Naive thymus-derived CD8-positive, alpha-beta T cell (primary cell): ENCODE data around the gene TRIM28. TPM values are rescaled to one million over a fixed set of nuclear protein-coding genes. Genes with fewer than 3 reads are reported as not detected.

ENCODE experiments used
- ATAC-seq, 2 donors: fragments of 150-1000 bp; cut with Tn5 transposase in 1 of 2; sonication (Bioruptor Pico), chemical (Tn5 transposase) in 1 of 2; 1 replicate in 1 of 2; 2 replicates in 1 of 2; pipeline ENCODE4 v1.10.0; 2021; ENCODE audit warnings: mild to moderate bottlenecking in 2 of 2, moderate library complexity in 2 of 2
- POLR2A ChIA-PET: fragments of 350-600 bp; sonication (Branson Sonifier 250); formaldehyde crosslinking; loops from one replicate; lab custom pipeline; 2021; ENCODE audit warnings: antibody characterized with exemption; lab: Charles Lee
- DNase-seq, 10 donors: peaks; one replicate each; pipeline versions ENCODE4 v3.0.0 to v3.0.0-alpha.2; 2020 to 2022
- H3K27ac Mint-ChIP-seq, 10 donors: one replicate each; pipeline ENCODE4 v1.8.0; 2020 to 2022; ENCODE audit warnings: mild to moderate bottlenecking in 10 of 10, mixed read lengths in 10 of 10, moderate library complexity in 4 of 10, inconsistent platforms in 1 of 10
- H3K27me3 Mint-ChIP-seq, 5 donors: one replicate each; pipeline ENCODE4 v1.8.0; 2021 to 2022; ENCODE audit warnings: mixed read lengths in 5 of 5
- H3K36me3 Mint-ChIP-seq, 3 donors: one replicate each; pipeline ENCODE4 v1.8.0; 2020 to 2022; ENCODE audit warnings: mixed read lengths in 3 of 3, mild to moderate bottlenecking in 2 of 3, inconsistent platforms in 1 of 3
- H3K4me1 Mint-ChIP-seq, 4 donors: one replicate each; pipeline ENCODE4 v1.8.0; 2021 to 2022; ENCODE audit warnings: mixed read lengths in 4 of 4
- H3K4me3 Mint-ChIP-seq, 10 donors: one replicate each; pipeline ENCODE4 v1.8.0; 2020 to 2022; ENCODE audit warnings: mild to moderate bottlenecking in 10 of 10, mixed read lengths in 10 of 10, moderate library complexity in 6 of 10, inconsistent platforms in 1 of 10
- H3K9me3 Mint-ChIP-seq, 9 donors: one replicate each; pipeline ENCODE4 v1.8.0; 2020 to 2022; ENCODE audit warnings: mixed read lengths in 9 of 9, mild to moderate bottlenecking in 3 of 9, inconsistent platforms in 1 of 9, moderate library complexity in 1 of 9
- polyA plus RNA-seq, 3 donors: library from polyadenylated mRNA; unstranded; fragments of 300-500 nt; fragmentation: Illumina TruSeq; gene quantifications; one replicate each; pipeline ENCODE4 v1.2.3, GENCODE V29; 2021
- total RNA-seq, 8 experiments: library from RNA in 2 of 8; stranded (reverse) in 2 of 8; gene quantifications; one replicate each; pipeline ENCODE4 v1.2.3 and lab custom pipeline; 2021 to 2026

TRIM28 gene
- total and polyA plus RNA-seq, 5 experiments from 2014 or later: 55.7 to 434 (median 114) TPM

GRCh38 chr19:58513213-58513693 is 30.6 kb upstream of the TRIM28 start:
- Mint-ChIP-seq H3K9me3 (peaks cover 0 to 1% (median 0%) of the 10 kb centered on the region in 9 donors), H3K4me1 (peaks cover 13 to 37% (median 27%) of the 10 kb centered on the region in 4 donors), H3K27me3 (no peaks in the 10 kb centered on the region), H3K36me3 (peaks cover 0 to 10% (median 0%) of the 10 kb centered on the region in 3 donors), H3K4me3 (peak overlapping the region in 5 of 10 donors; percentile 26 to 91 (median 78)), H3K27ac (peak overlapping the region in 8 of 10 donors; percentile 22 to 84 (median 62))
- ATAC-seq (no peak), DNase-seq (no peak)
- POLR2A ChIA-PET: interaction anchor here (0.6 to 4.6 kb wide), 11 partner anchors 13 to 454 kb away, joined by 3 to 23 read pairs (median 7); partner anchors contain the start of genes CHMP2A, TRIM28 and ZNF135

DNA sequence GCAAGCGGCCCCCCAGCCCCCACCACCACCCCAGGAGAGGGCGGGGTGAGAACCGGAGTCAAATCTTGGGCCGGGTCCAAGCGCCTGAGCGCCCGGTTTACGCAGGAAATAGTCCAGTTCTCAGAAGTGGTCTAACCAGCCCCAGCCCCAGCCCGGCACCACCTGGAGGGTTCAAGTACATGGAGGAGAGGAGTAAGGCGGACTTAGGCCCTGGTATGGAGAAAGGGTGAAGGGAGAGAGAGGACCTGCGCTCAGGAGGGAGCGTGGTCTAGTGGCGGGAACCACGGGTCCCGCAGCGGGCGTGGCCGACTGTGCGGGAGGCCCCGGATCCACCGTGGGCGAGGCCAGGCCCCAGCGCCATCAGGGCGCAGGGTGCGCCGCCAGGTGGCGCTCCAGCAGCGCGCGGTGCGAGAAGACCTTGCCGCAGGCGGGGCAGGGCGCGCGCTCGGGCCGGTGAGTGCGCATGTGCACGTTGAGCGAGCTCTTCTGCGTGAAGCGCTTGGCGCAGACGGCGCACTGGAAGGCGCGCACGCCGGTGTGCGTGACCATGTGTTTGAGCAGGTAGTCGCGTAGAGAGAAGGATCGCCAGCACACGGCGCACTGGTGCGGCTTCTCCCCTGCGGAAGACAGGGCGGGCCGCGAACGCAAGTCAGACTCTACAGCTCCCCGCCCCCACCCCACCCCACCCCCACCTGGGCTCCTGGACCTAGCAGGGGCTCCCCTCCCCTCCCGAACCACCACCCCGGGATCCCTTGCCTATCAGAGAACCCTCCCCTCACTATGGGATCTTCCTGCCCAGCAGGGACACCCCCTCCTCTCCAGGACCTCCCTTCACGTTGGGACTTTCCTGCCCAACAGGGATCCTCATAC is 29.9 kb upstream of the TRIM28 start:
- POLR2A ChIA-PET: interaction anchor here (0.6 to 4.6 kb wide), 11 partner anchors 14 to 455 kb away, joined by 3 to 23 read pairs (median 7); partner anchors contain the start of genes CHMP2A, TRIM28 and ZNF135
- ATAC-seq (peak; percentile 93 to 94), DNase-seq (peak; percentile 87 to 98 (median 94))
- H3K27me3 Mint-ChIP-seq: no peaks in the 10 kb centered on the region
- H3K27ac Mint-ChIP-seq: peak overlapping the region; percentile 48 to 97 (median 90)
- no peaks in the 10 kb centered on the region for H3K9me3 Mint-ChIP-seq
- H3K4me3 Mint-ChIP-seq: peak overlapping the region; percentile 74 to 91 (median 81)
- H3K36me3 Mint-ChIP-seq: peaks cover 0 to 10% (median 0%) of the 10 kb centered on the region in 3 donors
- peaks cover 19 to 43% (median 34%) of the 10 kb centered on the region in 4 donors for H3K4me1 Mint-ChIP-seq

- Mint-ChIP-seq H3K36me3 (peaks cover 0 to 10% (median 0%) of the 10 kb centered on the region in 3 donors), H3K4me1 (peaks cover 23 to 50% (median 41%) of the 10 kb centered on the region in 4 donors), H3K27me3 (no peaks in the 10 kb centered on the region), H3K27ac (peak overlapping the region in 8 of 10 donors; percentile 62 to 97 (median 87)), H3K4me3 (peak overlapping the region; percentile 60 to 91 (median 78)), H3K9me3 (no peaks in the 10 kb centered on the region)
- DNase-seq: no peak
- POLR2A ChIA-PET: interaction anchor here (0.6 to 4.6 kb wide), 10 partner anchors 14 to 331 kb away, joined by 3 to 23 read pairs (median 7); partner anchors contain the start of genes CHMP2A and TRIM28
- ATAC-seq: no peak
Measured at GRCh38 chr19:58514564-58515022, 29.3 kb upstream of the TRIM28 start.

DNA sequence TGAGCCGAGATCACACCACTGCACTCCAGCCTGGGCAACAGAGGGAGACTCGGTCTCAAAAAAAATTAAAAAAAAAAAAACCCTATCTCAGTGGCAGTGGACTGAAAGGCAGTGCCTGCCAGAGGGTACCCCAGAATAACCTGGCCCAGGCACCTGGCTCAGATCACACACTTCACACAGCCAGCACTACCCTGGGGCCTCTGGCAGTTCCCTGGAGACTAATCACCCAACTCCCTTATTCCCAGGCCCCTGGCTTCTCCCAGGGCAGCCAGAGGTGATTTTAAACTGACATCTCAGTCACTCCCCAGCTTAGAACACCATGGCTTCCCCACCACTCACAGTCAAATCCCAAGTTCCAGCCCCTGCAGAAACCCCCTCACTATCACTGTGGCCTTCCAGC is 28.6 kb upstream of the TRIM28 start:
- POLR2A ChIA-PET: interaction anchor here (0.6 to 4.6 kb wide), 3 partner anchors 15 to 440 kb away, joined by 6 to 23 read pairs (median 8); no protein-coding TSS in a partner anchor
- peaks cover 29 to 56% (median 47%) of the 10 kb centered on the region in 4 donors for H3K4me1 Mint-ChIP-seq
- ATAC-seq: no peak
- no peaks in the 10 kb centered on the region for H3K9me3 Mint-ChIP-seq
- DNase-seq: no peak
- peaks cover 0 to 10% (median 0%) of the 10 kb centered on the region in 3 donors for H3K36me3 Mint-ChIP-seq
- no peaks in the 10 kb centered on the region for H3K27me3 Mint-ChIP-seq
- peak overlapping the region in 7 of 10 donors; percentile 19 to 81 (median 69) for H3K27ac Mint-ChIP-seq
- peak overlapping the region in 9 of 10 donors; percentile 8 to 75 (median 57) for H3K4me3 Mint-ChIP-seq

DNA sequence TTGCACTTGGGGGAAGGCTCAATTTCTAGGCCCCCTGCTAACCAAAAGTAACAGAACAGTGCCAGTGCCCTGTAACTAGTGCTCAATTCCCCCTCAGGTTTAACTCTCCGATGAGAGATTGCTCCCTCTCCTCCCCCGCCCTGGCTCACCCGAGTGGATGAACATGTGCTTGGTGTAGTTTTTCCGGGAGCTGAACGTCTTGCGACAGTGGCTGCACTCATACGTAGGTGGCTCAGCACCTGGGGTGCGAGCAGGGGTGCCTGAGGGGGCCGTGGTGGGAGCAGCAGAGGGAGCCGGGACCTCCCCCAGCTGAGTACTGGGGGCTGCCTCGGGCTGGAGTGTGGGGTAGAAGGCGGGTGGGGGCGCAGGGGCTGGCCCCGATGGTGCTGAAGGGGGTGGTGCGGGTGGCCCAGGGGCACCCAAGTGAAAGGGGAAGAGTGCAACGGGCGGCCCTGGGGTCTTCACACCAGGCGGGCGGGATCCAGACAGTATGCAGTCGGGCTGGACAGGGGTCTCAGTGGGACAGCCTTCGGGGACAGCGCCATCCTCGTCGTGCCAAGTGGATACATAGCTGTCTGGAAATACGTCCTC is 27.5 kb upstream of the TRIM28 start:
- Mint-ChIP-seq H3K4me3 (peak overlapping the region in 4 of 10 donors; percentile 41 to 75 (median 62)), H3K36me3 (peaks cover 0 to 10% (median 0%) of the 10 kb centered on the region in 3 donors), H3K9me3 (no peaks in the 10 kb centered on the region), H3K27ac (peak overlapping the region in 2 of 10 donors; percentile 47 to 60), H3K27me3 (no peaks in the 10 kb centered on the region), H3K4me1 (peaks cover 32 to 60% (median 51%) of the 10 kb centered on the region in 4 donors)
- ATAC-seq (no peak), DNase-seq (no peak)
- POLR2A ChIA-PET: no interaction called here

- POLR2A ChIA-PET: interaction anchor here (0.6 to 5.0 kb wide), 7 partner anchors 28 to 335 kb away, joined by 3 to 94 read pairs (median 6); partner anchors contain the start of genes CHMP2A, MZF1, TRIM28 and UBE2M
- no peak for DNase-seq
- Mint-ChIP-seq H3K4me3 (peak overlapping the region in 2 of 10 donors; percentile 8 to 14), H3K36me3 (peaks cover 0 to 10% (median 0%) of the 10 kb centered on the region in 3 donors), H3K9me3 (no peaks in the 10 kb centered on the region), H3K27me3 (no peaks in the 10 kb centered on the region), H3K4me1 (peaks cover 32 to 60% (median 51%) of the 10 kb centered on the region in 4 donors), H3K27ac (no peak overlapping the region)
- ATAC-seq: no peak
Measured at GRCh38 chr19:58516964-58517833, 26.7 kb upstream of the TRIM28 start.

DNA sequence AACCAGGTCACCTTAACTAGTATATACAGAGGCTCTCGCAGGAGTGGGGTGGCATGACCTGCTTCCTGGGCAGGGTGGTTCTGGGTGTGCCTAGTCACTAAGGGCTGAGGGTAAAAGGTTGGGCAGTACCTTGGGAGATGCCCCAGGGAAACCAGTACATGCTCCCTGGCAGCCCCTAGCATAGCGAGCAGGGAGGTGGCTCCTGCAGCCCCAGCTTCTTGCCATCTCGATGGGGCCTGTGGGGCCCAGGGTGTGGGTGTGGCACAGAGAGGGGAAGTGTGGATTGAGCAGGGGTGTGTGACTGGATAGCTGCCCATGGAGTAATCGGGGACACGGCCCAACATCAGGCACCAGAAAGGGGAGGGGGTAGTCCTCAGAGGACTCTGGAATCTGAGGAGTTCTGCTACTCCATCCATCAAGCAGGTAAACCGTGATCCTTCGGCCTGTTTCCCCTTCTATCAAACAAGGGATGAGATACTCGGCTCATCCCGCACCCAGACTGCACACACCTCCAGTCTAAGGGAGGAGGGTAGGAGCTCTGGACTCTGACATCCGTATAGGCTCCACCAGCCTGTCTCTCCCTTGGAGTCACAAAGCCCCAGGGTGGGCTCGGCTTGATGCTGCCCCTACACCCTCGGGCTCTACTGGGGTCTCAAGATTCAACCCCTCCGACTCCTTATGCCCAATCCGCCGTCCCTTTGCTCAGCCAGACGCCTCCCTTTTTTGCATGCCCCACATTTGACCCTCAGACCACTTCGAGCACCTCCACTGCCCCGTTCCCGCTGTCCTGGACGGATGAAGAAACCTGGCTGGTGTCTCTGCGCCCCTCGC is 25.4 kb upstream of the TRIM28 start:
- H3K9me3 Mint-ChIP-seq: no peaks in the 10 kb centered on the region

DNA sequence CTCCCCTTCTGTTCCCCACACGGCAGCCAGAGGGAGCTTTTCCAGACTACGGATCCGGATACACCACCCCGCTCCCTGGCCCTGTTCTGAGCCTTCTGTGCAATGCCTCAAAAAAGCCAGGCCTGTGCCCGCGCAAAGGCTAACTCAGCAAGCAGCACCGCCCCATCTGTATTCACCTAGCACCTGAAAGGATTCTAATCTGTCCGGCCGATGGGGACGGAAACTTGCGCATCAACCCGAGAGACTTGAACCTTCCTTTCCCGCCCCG is 24.8 kb upstream of the TRIM28 start:
- POLR2A ChIA-PET: interaction anchor here (0.6 to 5.0 kb wide), 21 partner anchors 12 to 337 kb away, joined by 3 to 94 read pairs (median 7); partner anchors contain the start of genes CHMP2A, ERVK3-1, MZF1 and TRIM28
- no peaks in the 10 kb centered on the region for H3K9me3 Mint-ChIP-seq
- DNase-seq (peak in 9 of 10 donors; percentile 30 to 73 (median 41)), ATAC-seq (peak; percentile 12 to 18)
- peak overlapping the region; percentile 95 to 98 (median 98) for H3K27ac Mint-ChIP-seq
- H3K4me1 Mint-ChIP-seq: peaks cover 29 to 50% (median 46%) of the 10 kb centered on the region in 4 donors
- peaks cover 0 to 10% (median 0%) of the 10 kb centered on the region in 3 donors for H3K36me3 Mint-ChIP-seq
- peak overlapping the region; percentile 92 to 98 (median 96) for H3K4me3 Mint-ChIP-seq
- no peaks in the 10 kb centered on the region for H3K27me3 Mint-ChIP-seq

More for the DNA sequence above, 25.4 kb upstream of the TRIM28 start:
- ATAC-seq (no peak), DNase-seq (no peak)
- Mint-ChIP-seq H3K27ac (peak overlapping the region; percentile 95 to 98 (median 98)), H3K4me3 (peak overlapping the region; percentile 92 to 98 (median 96)), H3K27me3 (no peaks in the 10 kb centered on the region), H3K36me3 (peaks cover 0 to 10% (median 0%) of the 10 kb centered on the region in 3 donors), H3K4me1 (peaks cover 32 to 55% (median 50%) of the 10 kb centered on the region in 4 donors)
- POLR2A ChIA-PET: interaction anchor here (0.8 to 5.0 kb wide), 19 partner anchors 12 to 336 kb away, joined by 3 to 94 read pairs (median 7); partner anchors contain the start of genes CHMP2A, ERVK3-1, MZF1 and TRIM28

DNA sequence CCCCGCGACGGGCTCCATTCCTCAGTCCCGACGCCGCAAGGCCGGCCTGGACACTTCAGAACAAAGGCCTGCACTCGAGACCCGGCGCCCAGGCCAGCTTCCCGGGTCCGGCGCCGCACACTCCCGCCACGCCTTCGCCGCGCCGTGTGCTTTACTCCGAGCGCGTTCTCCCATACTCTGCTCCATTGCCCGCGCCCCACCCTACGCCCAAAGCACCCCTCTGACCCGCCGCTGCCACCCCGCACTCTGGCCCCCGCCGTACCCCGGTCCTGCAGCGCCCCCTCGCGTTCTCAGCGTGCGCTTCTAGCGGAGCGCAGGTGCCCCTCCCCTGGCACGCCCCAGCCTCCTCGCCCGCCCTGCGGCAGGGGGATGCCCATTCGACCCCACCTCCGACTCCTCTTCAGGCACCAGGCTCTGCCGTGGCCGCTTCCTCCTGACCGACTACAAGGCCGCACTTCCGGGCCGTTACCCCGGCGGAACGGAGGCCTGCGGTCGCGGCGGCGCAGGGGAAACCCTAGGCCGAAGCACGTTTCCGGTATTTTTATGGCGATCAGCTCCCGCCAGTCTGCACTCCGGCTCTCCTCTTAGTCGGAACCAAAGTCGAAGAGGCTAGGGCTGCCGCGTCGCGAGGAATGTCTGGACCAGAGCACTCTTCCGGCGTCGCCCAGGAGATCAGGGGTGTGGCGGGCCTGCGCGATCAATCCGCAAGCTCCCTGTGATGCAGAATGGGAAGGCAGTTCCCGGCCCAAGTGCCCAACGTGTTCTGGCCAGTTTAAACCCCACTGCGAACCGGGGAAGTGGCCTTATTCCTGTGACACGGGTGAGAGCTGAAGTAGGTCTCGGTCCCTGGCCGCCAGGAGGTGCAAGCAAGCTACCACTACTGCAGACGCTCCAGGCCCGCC is 24.3 kb upstream of the TRIM28 start, which contains the start of gene ZBTB45:
ZBTB45 (minus strand) TSS at position 456 of the 902 bp plus-strand sequence. CDS start 2,137 bp downstream, outside the sequence.
- Mint-ChIP-seq H3K4me3 (peak within 1 kb of the TSS; percentile 92 to 98 (median 96)), H3K9me3 (no peaks in the 10 kb centered on the region), H3K27ac (peak within 1 kb of the TSS; percentile 95 to 98 (median 98)), H3K4me1 (peaks cover 28 to 45% (median 42%) of the 10 kb centered on the region in 4 donors), H3K27me3 (no peaks in the 10 kb centered on the region), H3K36me3 (peaks cover 0 to 10% (median 0%) of the 10 kb centered on the region in 3 donors)
- ATAC-seq (peak; percentile 82), DNase-seq (peak; percentile 81 to 92 (median 89))
- POLR2A ChIA-PET: interaction anchor here (0.6 to 5.0 kb wide), 32 partner anchors 9 to 497 kb away, joined by 3 to 94 read pairs (median 7); partner anchors contain the start of genes CHMP2A, ERVK3-1, TRIM28 and UBE2M
